BE2C (cell line): ENCODE measurements around the gene RNASE1.

Experiments used
- DNase-seq: peaks from one replicate; pipeline ENCODE4 v3.0.0-alpha.2; 2020
- H3K27me3 ChIP-seq: fragments of 250-450 bp; sonication (Bioruptor Pico); 2 replicates; pipeline ENCODE4 v1.5.1; 2020; ENCODE audit warnings: mild to moderate bottlenecking
- H3K36me3 ChIP-seq: fragments of 250-450 bp; sonication (Bioruptor Pico); 2 replicates; pipeline ENCODE4 v1.5.1; 2020; ENCODE audit warnings: mild to moderate bottlenecking
- H3K4me1 ChIP-seq: fragments of 250-450 bp; sonication (Bioruptor Pico); 2 replicates; pipeline ENCODE4 v1.5.1; 2020
- H3K4me3 ChIP-seq: 2 replicates; pipeline ENCODE4 v1.5.1; 2011; ENCODE audit warnings: low read depth, low read length
- H3K9me3 ChIP-seq: fragments of 250-450 bp; sonication (Bioruptor Pico); 2 replicates; pipeline ENCODE4 v1.5.1; 2020
- TF ChIP-seq, protein P1 (sequence below): IDR thresholded peaks from 2 replicates; pipeline ENCODE4 v1.5.1; 2012; ENCODE audit warnings: mild to moderate bottlenecking, low read depth, low read length

RNASE1 gene

GRCh38 chr14:20792556-20792955 lies 10.1 kb downstream of the RNASE1 start:
- TF ChIP-seq, protein P1, sequence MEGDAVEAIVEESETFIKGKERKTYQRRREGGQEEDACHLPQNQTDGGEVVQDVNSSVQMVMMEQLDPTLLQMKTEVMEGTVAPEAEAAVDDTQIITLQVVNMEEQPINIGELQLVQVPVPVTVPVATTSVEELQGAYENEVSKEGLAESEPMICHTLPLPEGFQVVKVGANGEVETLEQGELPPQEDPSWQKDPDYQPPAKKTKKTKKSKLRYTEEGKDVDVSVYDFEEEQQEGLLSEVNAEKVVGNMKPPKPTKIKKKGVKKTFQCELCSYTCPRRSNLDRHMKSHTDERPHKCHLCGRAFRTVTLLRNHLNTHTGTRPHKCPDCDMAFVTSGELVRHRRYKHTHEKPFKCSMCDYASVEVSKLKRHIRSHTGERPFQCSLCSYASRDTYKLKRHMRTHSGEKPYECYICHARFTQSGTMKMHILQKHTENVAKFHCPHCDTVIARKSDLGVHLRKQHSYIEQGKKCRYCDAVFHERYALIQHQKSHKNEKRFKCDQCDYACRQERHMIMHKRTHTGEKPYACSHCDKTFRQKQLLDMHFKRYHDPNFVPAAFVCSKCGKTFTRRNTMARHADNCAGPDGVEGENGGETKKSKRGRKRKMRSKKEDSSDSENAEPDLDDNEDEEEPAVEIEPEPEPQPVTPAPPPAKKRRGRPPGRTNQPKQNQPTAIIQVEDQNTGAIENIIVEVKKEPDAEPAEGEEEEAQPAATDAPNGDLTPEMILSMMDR: no peak
- Histone ChIP-seq H3K9me3 (no peaks in the 10 kb centered on the region), H3K27me3 (peaks cover 19% of the 10 kb centered on the region), H3K4me3 (no peak overlapping the region), H3K4me1 (no peaks in the 10 kb centered on the region), H3K36me3 (no peaks in the 10 kb centered on the region)
- DNase-seq: no peak

GRCh38 chr14:20791597-20791996 lies 11.0 kb downstream of the RNASE1 start:
- TF ChIP-seq, protein P1: no peak
- Histone ChIP-seq H3K27me3 (peaks cover 14% of the 10 kb centered on the region), H3K4me3 (no peak overlapping the region), H3K4me1 (no peaks in the 10 kb centered on the region), H3K36me3 (no peaks in the 10 kb centered on the region), H3K9me3 (no peaks in the 10 kb centered on the region)
- no peak for DNase-seq

DNA sequence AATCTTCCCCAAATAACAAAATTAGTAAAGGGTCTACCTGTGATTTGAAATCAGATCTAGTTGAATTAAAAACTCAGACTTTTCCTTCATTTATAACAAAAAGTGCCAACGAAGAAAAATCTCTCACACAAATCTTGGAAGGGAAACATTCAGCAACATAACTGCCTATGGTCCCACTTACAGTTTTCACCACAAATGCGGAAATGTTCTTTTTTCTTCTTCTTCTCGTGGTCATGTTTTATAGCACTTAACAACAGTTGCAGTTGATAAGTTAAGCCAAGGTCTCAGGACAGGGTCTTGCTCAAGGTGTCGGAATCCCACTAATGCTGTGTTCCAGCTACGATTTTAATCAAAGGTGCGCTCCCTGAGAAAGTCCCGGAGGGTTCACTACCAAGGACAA lies 11.5 kb downstream of the RNASE1 start:
- TF ChIP-seq, protein P1: no peak
- Histone ChIP-seq H3K36me3 (no peaks in the 10 kb centered on the region), H3K4me1 (no peaks in the 10 kb centered on the region), H3K27me3 (peaks cover 14% of the 10 kb centered on the region), H3K9me3 (no peaks in the 10 kb centered on the region), H3K4me3 (no peak overlapping the region)
- no peak for DNase-seq

DNA sequence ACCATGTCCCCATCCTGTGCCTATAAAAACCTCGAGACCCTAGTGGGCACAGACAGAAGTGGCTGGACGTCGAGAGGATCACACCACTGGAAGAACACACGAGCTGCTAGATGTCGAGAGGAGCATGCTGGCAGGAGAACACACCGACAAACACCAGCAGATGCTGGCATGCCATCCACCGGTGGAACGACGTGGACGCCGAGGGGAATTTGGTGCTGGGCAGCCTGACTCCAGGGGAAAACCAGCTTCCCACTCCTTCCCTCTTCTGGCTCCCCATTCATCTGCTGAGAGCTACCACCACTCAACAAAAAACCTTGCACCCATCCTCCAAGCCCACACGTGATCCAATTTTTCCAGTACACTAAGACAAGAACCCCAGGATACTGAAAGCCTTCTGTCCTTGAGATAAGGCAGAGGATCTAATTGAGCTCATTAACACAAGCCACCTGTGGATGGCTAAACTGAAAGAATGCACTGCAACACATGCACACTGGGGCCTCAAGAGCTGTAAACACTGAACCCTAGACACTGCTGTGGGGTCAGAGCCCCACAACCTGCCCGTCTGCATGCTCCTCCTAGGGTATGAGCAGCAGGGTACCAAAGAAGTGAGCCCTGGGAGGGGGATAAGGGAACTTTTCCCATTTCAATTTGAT lies 12.1 kb downstream of the RNASE1 start:
- TF ChIP-seq, protein P1: no peak
- Histone ChIP-seq H3K4me1 (no peaks in the 10 kb centered on the region), H3K36me3 (no peaks in the 10 kb centered on the region), H3K4me3 (no peak overlapping the region), H3K27me3 (peaks cover 14% of the 10 kb centered on the region), H3K9me3 (no peaks in the 10 kb centered on the region)
- no peak for DNase-seq

DNA sequence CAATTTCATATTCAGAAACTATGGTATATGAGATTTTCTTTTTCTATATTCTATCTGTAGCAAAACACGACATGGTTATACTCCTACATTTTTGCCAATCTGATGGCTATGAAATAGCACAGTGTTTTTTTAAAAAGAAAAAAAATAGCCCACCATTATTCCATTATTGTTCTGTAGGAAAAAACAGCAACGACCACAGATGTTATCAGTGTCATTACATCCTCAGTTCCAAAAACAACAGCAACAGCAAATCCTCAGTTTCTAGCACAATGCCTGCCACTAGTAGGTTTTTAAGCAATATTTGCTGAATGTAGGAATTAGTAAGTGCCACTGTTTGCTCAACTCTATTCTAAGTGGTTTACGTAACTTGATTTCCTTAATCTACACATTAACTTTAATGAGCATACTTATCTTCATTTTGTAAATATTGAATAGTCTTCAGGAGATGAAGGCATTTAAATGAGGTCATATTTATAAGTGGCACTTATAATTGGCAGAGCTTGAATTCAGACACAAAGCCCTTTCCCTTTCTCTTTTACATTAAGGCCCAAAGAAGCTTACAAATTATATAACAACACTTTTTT lies 13.3 kb downstream of the RNASE1 start:
- H3K27me3 ChIP-seq: peaks cover 17% of the 10 kb centered on the region
- H3K36me3 ChIP-seq: no peaks in the 10 kb centered on the region
- TF ChIP-seq, protein P1: no peak
- no peak overlapping the region for H3K4me3 ChIP-seq
- no peaks in the 10 kb centered on the region for H3K9me3 ChIP-seq
- no peak for DNase-seq
- no peaks in the 10 kb centered on the region for H3K4me1 ChIP-seq

GRCh38 chr14:20787025-20787424 lies 15.6 kb downstream of the RNASE1 start:
- H3K27me3 ChIP-seq: peaks cover 9% of the 10 kb centered on the region
- TF ChIP-seq, protein P1: no peak
- H3K4me1 ChIP-seq: no peaks in the 10 kb centered on the region

More at GRCh38 chr14:20787025-20787424, 15.6 kb downstream of the RNASE1 start:
- no peaks in the 10 kb centered on the region for H3K9me3 ChIP-seq
- no peak overlapping the region for H3K4me3 ChIP-seq
- DNase-seq: no peak
- no peaks in the 10 kb centered on the region for H3K36me3 ChIP-seq
